T-helper 17 cell (primary cell): ENCODE measurements around the gene PCDH9. TPM values are rescaled to one million over a fixed set of nuclear protein-coding genes. Genes with fewer than 3 reads are reported as not detected.

Source experiments
- ATAC-seq: fragments of 150-1000 bp; cut with Tn5 transposase; 2 replicates; pipeline ENCODE4 v1.10.0; 2021; ENCODE audit warnings: mild to moderate bottlenecking, moderate library complexity
- DNase-seq, 3 donors: peaks; one replicate each; pipeline versions ENCODE4 v3.0.0 to v3.0.0-alpha.2; 2020 to 2021
- H3K9me3 ChIP-seq: one replicate; pipeline ENCODE4 v1.7.0; 2013; ENCODE audit warnings: low read length, mild to moderate bottlenecking; ENCODE audit not compliant: control insufficient read depth, poor library complexity, severe bottlenecking
- H3K27ac Mint-ChIP-seq: one replicate; pipeline ENCODE4 v1.8.0; 2022; ENCODE audit warnings: mild to moderate bottlenecking, moderate library complexity, mixed read lengths
- H3K27me3 Mint-ChIP-seq: one replicate; pipeline ENCODE4 v1.8.0; 2022; ENCODE audit warnings: mixed read lengths
- H3K36me3 Mint-ChIP-seq: one replicate; pipeline ENCODE4 v1.8.0; 2022; ENCODE audit warnings: low read depth, mixed read lengths
- H3K4me1 Mint-ChIP-seq: one replicate; pipeline ENCODE4 v1.8.0; 2022; ENCODE audit warnings: mild to moderate bottlenecking, mixed read lengths
- H3K4me3 Mint-ChIP-seq: one replicate; pipeline ENCODE4 v1.8.0; 2022; ENCODE audit warnings: mild to moderate bottlenecking, moderate library complexity, mixed read lengths
- total RNA-seq, 4 donors: library from RNA in 2 of 4; stranded (reverse) in 2 of 4; gene quantifications; one replicate each; pipeline ENCODE4 v1.2.3 and lab custom pipeline; 2022 to 2026

The PCDH9 gene
- total RNA-seq, 2 donors from 2014 or later: 0.50 to 0.67 TPM

DNA sequence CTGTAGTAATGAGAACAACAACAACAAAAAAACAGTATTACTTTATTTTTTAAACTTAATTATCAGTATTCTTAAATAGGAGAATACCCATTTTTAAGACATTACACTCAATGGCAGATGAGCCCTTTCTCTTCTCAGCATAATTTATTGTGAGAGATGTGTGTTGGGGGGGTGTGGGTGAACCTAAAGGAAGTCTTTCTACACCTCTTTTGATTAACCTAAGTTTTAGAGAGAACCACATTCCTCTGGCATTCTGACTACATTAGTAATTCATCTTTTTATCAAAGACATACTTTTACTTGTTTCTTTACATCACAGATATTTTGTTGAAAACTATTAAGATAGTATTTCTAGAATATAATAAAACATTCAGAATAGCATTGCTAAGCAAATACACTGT lies 890.9 kb downstream of the PCDH9 start:
- no peak for ATAC-seq
- no peaks in the 10 kb centered on the region for H3K36me3 Mint-ChIP-seq
- no peaks in the 10 kb centered on the region for H3K27me3 Mint-ChIP-seq
- no peak for DNase-seq
- H3K4me3 Mint-ChIP-seq: no peak overlapping the region
- no peaks in the 10 kb centered on the region for H3K4me1 Mint-ChIP-seq
- no peaks in the 10 kb centered on the region for H3K9me3 ChIP-seq
- no peak overlapping the region for H3K27ac Mint-ChIP-seq

DNA sequence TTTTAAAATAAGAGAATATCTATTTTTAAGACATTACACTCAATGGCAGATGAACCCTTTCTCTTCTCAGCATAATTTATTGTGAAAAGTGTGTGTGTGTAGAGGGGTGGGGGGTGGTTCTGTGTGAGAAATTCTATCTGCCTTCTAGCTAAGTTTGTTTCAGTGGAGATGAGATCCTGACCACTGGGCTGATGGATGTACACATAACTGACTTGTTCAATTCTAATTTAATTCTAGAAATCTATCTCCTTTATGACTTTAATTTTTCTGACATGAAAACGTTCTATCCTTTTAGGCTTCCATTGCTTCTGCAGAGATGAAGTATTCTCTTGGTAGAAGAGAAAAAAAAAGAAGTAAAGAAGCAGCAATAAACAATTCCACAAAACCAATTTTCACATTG lies 891.6 kb downstream of the PCDH9 start:
- H3K9me3 ChIP-seq: no peaks in the 10 kb centered on the region
- no peak for ATAC-seq
- no peak overlapping the region for H3K4me3 Mint-ChIP-seq
- DNase-seq: no peak
- no peaks in the 10 kb centered on the region for H3K36me3 Mint-ChIP-seq
- no peaks in the 10 kb centered on the region for H3K4me1 Mint-ChIP-seq
- no peaks in the 10 kb centered on the region for H3K27me3 Mint-ChIP-seq
- H3K27ac Mint-ChIP-seq: no peak overlapping the region

DNA sequence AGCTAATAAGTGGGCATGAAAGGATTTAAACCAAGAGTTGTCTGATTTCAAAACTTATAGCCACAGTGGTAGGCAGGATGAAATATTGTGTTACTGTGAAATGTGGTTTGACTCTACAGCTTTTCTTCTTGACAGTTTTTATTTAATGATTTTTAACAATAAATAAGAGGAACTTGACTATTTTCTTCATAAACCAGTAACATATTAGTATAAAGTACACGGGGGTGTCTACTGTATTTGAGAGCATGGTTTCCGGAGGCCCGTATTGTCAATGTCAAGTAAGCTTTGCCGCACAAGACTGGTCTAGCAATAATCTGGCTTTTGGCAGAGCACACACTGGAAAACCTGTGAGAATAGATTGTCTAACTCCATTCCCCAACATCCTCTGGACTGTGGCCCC lies 894.5 kb downstream of the PCDH9 start:
- Mint-ChIP-seq H3K27ac (no peak overlapping the region), H3K4me1 (no peaks in the 10 kb centered on the region), H3K36me3 (no peaks in the 10 kb centered on the region), H3K27me3 (no peaks in the 10 kb centered on the region), H3K4me3 (no peak overlapping the region)
- no peak for ATAC-seq
- no peak for DNase-seq
- H3K9me3 ChIP-seq: no peaks in the 10 kb centered on the region

DNA sequence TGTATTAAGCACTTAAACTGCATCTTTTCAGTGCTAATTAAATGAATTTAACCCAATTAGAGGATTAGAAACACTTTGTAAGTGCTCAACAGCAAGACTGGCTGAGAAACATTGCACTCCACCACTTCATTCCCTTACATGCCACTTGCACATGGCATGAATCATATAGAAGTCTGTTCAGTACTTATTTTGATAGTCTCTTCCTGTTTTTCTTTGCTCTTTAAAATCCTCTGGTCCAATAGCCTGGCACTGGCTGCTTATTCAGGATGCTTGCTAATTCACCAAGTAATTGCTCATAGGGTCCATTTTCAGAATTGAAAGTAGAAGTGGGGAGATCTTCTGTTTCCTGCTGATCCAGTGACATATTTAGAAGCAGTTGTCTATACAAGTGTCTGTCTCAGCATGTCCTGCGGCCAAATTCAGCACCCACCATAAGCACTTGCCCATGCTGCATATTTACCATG lies 900.1 kb downstream of the PCDH9 start:
- H3K9me3 ChIP-seq: no peaks in the 10 kb centered on the region
- H3K4me1 Mint-ChIP-seq: no peaks in the 10 kb centered on the region
- H3K27me3 Mint-ChIP-seq: no peaks in the 10 kb centered on the region
- H3K4me3 Mint-ChIP-seq: no peak overlapping the region
- H3K27ac Mint-ChIP-seq: no peak overlapping the region
- DNase-seq: no peak
- ATAC-seq: no peak
- no peaks in the 10 kb centered on the region for H3K36me3 Mint-ChIP-seq

DNA sequence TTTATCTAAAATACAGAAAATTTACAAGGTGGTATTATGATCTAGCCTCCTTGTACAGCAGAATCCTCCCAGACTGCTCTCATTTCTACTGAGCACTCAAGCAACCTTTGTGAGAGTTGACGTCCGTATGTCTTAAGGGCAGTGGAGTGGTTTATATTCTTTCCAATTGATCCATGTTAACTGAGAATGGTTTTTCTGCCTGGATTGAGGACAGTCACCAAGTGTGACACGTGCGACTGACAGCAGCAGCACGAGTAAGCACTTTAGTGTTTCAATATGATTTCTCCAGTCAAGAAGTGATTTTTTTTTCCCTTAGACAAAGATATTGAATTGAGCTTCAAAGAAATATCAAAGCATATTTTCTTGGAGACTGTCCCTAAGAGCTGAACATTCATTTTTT lies 901.7 kb downstream of the PCDH9 start:
- H3K9me3 ChIP-seq: no peaks in the 10 kb centered on the region
- Mint-ChIP-seq H3K27ac (no peak overlapping the region), H3K27me3 (no peaks in the 10 kb centered on the region), H3K36me3 (no peaks in the 10 kb centered on the region), H3K4me1 (no peaks in the 10 kb centered on the region), H3K4me3 (no peak overlapping the region)
- ATAC-seq (no peak), DNase-seq (no peak)

DNA sequence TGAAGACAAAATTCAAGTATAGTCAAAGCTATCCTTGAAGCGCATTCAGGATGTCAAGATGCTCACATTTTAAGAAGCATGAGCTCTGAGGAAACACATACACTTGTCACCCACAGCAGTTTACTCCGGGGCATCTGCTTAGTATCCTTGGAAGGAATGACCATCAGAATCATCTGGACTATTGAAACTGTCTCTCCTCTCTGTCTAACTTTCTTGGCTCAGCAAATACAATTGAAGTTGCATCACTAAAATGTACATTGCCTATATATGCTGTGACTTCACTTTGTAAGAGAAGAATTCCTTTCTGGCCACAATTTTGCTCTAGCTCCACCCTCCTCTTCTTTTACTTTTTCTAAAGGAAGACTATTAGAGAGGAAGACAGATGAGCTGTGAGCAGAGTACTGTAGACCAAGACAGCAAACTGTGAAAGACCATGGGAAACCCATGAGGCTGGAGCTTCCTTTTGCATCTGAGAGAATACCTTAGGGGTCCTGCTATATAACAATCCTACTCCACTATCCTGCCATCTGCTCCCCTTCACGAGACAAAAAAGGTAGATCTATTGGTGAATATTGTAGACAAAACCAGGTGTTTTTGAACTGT lies 906.3 kb downstream of the PCDH9 start:
- DNase-seq (no peak), ATAC-seq (no peak)
- Mint-ChIP-seq H3K4me1 (no peaks in the 10 kb centered on the region), H3K27me3 (no peaks in the 10 kb centered on the region), H3K27ac (no peak overlapping the region), H3K4me3 (no peak overlapping the region), H3K36me3 (no peaks in the 10 kb centered on the region)
- H3K9me3 ChIP-seq: peaks cover 4% of the 10 kb centered on the region

DNA sequence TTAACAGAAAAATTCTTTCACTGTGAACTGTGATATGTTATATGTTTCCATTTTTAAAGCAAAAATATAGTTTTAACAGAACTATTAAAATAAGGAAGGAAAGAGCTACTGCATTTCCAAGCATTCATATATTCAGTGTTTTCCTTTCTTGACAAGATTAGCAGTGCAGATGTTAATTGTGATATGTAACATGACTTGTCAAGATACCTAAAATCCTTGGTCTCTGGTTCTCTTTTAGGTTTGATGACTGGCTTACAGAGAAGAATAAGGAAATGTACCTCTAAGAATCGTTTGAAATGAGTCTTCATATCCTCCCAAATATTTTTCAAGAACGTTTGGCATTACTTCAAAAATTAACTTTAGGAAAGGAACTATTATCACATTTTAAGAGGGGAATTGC lies 907.2 kb downstream of the PCDH9 start:
- no peaks in the 10 kb centered on the region for H3K27me3 Mint-ChIP-seq
- no peaks in the 10 kb centered on the region for H3K4me1 Mint-ChIP-seq
- H3K9me3 ChIP-seq: peaks cover 4% of the 10 kb centered on the region
- DNase-seq (no peak), ATAC-seq (no peak)
- no peaks in the 10 kb centered on the region for H3K36me3 Mint-ChIP-seq
- H3K27ac Mint-ChIP-seq: no peak overlapping the region
- H3K4me3 Mint-ChIP-seq: no peak overlapping the region

DNA sequence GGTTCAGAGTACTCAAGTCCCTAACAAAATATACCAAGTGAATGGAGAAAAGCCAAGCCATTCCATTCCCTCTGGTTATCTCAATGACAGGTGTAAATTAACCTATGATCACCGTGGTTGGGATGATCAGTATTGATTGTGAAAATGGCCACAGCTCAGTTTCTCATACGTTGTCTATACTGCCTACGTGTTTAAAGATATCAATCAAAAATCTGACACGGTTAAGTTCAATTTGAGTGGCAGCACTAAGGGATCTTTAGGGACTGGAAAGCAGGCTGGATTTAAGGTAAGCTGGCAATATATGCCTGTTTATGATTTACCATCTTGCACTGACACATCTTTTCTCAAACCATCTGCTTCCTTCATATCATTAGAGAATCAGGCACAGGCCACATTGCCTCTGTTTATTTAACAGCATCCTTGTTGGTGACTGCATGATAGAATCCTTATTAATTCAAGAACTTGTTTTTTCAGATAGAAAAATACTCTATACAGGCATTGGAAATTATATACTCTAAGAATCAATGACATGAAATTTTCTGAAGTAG lies 907.9 kb downstream of the PCDH9 start:
- DNase-seq (no peak), ATAC-seq (no peak)
- no peak overlapping the region for H3K4me3 Mint-ChIP-seq
- H3K27ac Mint-ChIP-seq: no peak overlapping the region
- no peaks in the 10 kb centered on the region for H3K27me3 Mint-ChIP-seq
- peaks cover 4% of the 10 kb centered on the region for H3K9me3 ChIP-seq
- no peaks in the 10 kb centered on the region for H3K36me3 Mint-ChIP-seq
- no peaks in the 10 kb centered on the region for H3K4me1 Mint-ChIP-seq

DNA sequence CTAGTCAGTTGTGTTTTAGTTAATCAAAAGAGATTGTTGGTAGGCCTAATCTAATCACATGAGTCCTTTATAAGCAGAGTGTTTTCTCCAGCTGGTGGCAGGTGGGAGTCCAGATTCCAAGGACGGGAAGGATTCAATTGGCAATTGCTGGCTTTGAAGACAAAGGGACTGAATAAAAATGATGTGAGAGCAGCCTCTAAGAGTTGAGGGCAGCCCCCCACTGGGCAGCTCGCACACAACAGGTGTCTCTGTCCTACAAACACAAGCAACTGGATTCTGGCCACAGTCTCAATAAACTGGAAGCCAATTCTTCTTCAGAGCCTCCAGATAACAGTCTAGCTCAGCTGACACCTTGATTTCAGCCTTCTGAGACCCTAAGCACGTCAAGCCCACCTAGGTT lies 915.2 kb downstream of the PCDH9 start:
- ATAC-seq: no peak
- no peak overlapping the region for H3K4me3 Mint-ChIP-seq
- no peak overlapping the region for H3K27ac Mint-ChIP-seq

DNA sequence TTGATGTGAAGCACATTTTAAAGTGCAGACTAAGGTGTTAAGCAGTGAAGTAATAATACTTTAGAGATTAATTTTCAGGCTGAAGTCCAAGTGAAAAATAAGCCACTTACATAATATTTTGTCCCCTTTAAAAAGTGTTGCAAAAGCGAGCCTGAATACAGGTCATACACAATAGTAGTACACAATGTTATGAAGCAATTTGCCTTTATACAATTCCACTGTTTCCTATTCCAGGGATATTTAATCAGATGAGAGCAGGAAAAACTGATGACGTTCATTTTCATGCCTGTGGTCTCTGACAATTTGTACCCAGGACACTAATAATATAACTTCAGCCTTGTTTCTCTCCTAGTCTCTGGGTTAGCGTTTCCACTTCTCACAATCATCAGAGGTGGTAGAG lies 916.7 kb downstream of the PCDH9 start:
- DNase-seq (no peak), ATAC-seq (no peak)
- no peak overlapping the region for H3K4me3 Mint-ChIP-seq
- no peaks in the 10 kb centered on the region for H3K9me3 ChIP-seq
- no peak overlapping the region for H3K27ac Mint-ChIP-seq
- H3K36me3 Mint-ChIP-seq: peaks cover 2% of the 10 kb centered on the region
- H3K27me3 Mint-ChIP-seq: no peaks in the 10 kb centered on the region
- H3K4me1 Mint-ChIP-seq: no peaks in the 10 kb centered on the region

More for the DNA sequence above, 915.2 kb downstream of the PCDH9 start:
- no peaks in the 10 kb centered on the region for H3K4me1 Mint-ChIP-seq
- no peaks in the 10 kb centered on the region for H3K9me3 ChIP-seq
- no peaks in the 10 kb centered on the region for H3K27me3 Mint-ChIP-seq
- DNase-seq: no peak
- H3K36me3 Mint-ChIP-seq: peaks cover 2% of the 10 kb centered on the region

DNA sequence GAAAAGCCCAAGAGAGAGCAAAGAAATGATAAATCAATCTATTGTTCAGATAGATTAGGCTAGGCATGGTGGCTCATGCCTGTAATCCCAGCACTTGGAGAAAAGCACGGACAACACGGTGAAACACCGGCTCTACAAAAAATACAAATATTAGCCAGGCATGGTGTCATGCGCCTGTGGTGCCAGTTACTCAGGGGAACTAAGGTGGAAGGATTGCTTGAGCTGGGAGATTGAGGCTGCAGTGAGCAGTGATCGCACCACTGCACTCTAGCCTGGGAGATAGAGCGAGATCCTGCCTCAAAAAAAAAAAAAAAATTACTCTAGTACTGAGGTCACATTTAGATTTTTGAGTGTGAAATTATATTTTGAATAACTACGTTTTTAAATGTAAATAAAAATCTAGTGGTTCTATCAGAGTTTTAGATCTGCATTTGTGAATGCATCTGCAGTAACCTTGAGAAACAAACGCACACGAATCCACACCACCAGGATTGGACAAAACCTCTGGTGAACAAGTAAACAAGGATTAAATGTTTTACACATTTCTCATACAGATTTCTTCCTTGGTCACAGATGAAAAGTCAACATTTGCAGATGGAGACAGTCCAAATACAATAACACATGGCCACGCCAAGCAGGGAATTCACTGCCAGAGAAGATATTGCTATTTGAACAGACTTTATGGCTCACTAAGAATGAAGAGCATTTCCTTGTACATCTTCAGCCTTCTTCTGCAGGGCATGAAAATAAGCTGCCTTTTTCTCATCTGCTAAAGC lies 917.6 kb downstream of the PCDH9 start:
- no peaks in the 10 kb centered on the region for H3K27me3 Mint-ChIP-seq
- peaks cover 2% of the 10 kb centered on the region for H3K36me3 Mint-ChIP-seq
- no peak for ATAC-seq
- no peak overlapping the region for H3K27ac Mint-ChIP-seq
- H3K4me1 Mint-ChIP-seq: no peaks in the 10 kb centered on the region
- no peaks in the 10 kb centered on the region for H3K9me3 ChIP-seq
- no peak for DNase-seq
- H3K4me3 Mint-ChIP-seq: no peak overlapping the region

DNA sequence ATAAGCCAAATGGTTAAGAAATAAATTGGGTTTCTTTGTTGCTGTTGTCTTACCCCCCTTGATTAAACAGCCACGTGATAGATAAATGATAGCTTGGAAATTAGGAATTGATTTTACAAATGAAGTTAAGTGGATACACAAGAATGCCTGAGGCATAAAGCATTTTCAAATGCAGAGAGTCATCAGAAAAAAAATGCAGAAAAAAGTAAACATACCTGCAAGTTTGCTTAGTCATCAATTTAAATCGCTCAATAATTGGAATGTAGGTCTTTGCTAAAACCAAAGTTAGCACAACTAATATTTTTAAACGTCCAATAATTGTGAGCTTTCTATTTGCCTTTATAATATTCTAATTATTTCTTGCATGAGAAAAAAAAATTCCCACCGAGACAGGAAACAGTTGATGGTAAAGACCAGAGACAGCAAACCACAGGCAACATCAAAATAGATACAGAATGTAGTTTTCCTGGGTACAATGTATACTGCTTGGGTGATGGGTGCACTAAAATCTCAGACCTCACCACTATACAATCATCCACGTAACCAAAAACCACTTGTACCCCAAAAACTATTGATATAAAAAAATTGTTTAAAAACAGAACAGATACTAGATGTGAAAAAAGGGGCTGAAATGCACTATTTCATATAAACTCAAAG lies 924.0 kb downstream of the PCDH9 start:
- Mint-ChIP-seq H3K27ac (no peak overlapping the region), H3K4me1 (no peaks in the 10 kb centered on the region), H3K4me3 (no peak overlapping the region), H3K27me3 (no peaks in the 10 kb centered on the region), H3K36me3 (no peaks in the 10 kb centered on the region)
- no peaks in the 10 kb centered on the region for H3K9me3 ChIP-seq
- ATAC-seq: no peak
- no peak for DNase-seq

DNA sequence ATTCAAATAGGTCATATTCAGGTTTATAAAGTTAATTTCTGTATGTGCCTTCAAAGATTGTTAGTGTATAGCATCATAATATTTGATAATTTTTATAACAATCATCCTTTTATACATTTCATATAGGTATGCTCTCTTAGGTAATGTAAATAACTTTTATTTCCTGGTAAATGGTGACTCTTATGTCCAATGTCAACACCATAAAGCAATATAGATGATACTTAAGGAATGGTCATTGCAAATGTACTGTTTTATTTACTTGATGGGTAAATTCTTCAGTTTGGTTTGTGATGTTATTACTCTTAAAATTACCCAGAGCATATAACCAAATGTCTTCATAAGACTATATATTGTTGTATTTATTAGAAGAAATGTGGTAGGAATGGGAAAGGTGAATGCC lies 928.7 kb downstream of the PCDH9 start:
- ATAC-seq (no peak), DNase-seq (no peak)
- Mint-ChIP-seq H3K27me3 (no peaks in the 10 kb centered on the region), H3K4me1 (no peaks in the 10 kb centered on the region), H3K27ac (no peak overlapping the region), H3K4me3 (no peak overlapping the region), H3K36me3 (no peaks in the 10 kb centered on the region)
- H3K9me3 ChIP-seq: no peaks in the 10 kb centered on the region
